GM12801 (cell line): ENCODE results near the gene MEGF9.

Experiments
- TF ChIP-seq, protein P1 (sequence below): IDR thresholded peaks from one replicate; pipeline ENCODE4 v1.5.1; 2011; ENCODE audit warnings: control low read depth; ENCODE audit not compliant: insufficient read length; ENCODE audit errors: extremely low read depth

The MEGF9 gene

GRCh38 chr9:120737416-120738165 is 23.3 kb upstream of the MEGF9 start:
- TF ChIP-seq, protein P1, sequence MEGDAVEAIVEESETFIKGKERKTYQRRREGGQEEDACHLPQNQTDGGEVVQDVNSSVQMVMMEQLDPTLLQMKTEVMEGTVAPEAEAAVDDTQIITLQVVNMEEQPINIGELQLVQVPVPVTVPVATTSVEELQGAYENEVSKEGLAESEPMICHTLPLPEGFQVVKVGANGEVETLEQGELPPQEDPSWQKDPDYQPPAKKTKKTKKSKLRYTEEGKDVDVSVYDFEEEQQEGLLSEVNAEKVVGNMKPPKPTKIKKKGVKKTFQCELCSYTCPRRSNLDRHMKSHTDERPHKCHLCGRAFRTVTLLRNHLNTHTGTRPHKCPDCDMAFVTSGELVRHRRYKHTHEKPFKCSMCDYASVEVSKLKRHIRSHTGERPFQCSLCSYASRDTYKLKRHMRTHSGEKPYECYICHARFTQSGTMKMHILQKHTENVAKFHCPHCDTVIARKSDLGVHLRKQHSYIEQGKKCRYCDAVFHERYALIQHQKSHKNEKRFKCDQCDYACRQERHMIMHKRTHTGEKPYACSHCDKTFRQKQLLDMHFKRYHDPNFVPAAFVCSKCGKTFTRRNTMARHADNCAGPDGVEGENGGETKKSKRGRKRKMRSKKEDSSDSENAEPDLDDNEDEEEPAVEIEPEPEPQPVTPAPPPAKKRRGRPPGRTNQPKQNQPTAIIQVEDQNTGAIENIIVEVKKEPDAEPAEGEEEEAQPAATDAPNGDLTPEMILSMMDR, result no peak

DNA sequence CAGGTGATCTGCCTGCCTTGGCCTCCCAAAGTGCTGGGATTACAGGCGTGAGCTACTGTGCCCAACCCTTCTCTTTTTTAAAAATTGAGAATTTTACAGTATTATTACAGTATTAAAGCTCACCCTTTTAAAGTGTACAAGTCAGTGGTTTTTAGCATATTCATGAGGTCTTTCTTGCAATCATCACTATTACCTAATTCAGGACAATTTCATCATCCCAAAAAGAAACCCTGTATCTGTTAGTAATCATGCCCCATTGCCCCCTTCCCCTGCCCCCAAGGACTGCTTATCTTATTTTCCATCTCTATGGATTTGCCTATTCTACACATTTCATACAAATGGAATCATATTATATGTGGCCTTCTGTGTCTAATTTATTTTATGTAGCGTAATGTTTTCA is 22.6 kb upstream of the MEGF9 start:
- TF ChIP-seq, protein P1, result no peak

- TF ChIP-seq, protein P1, result no peak
These were observed 21.3 kb upstream of the MEGF9 start for GRCh38 chr9:120735415-120736126.

- TF ChIP-seq, protein P1, result no peak
These were observed 20.5 kb upstream of the MEGF9 start for GRCh38 chr9:120734607-120735410.

- TF ChIP-seq, protein P1, result no peak
These were observed 18.9 kb upstream of the MEGF9 start for GRCh38 chr9:120733190-120733589.

GRCh38 chr9:120730654-120731514 is 16.6 kb upstream of the MEGF9 start:
- TF ChIP-seq, protein P1, result no peak
